Adrenal gland (tissue), 5 donors: ENCODE measurements around the gene DUOXA2.

ENCODE experiments used
- CTCF ChIP-seq, 6 experiments: fragments of 450-650 bp in 4 of 6; fragments of 200-600 bp in 2 of 6; sonication (generic) in 1 of 6; IDR thresholded peaks; 1 replicate in 5 of 6; 2 replicates in 1 of 6; pipeline versions ENCODE4 v1.5.1 to v1.8.0; 2016 to 2021; ENCODE audit warnings: antibody characterized with exemption in 6 of 6, mild to moderate bottlenecking in 2 of 6, moderate library complexity in 1 of 6
- POLR2A ChIP-seq, 2 donors: fragments of 450-650 bp; IDR thresholded peaks; one replicate each; pipeline ENCODE4 v1.6.1; 2017; ENCODE audit warnings: antibody characterized with exemption in 2 of 2, mild to moderate bottlenecking in 2 of 2, moderate library complexity in 1 of 2
- donor health status: DM: no; HTN: no; CAD: no.

DNA sequence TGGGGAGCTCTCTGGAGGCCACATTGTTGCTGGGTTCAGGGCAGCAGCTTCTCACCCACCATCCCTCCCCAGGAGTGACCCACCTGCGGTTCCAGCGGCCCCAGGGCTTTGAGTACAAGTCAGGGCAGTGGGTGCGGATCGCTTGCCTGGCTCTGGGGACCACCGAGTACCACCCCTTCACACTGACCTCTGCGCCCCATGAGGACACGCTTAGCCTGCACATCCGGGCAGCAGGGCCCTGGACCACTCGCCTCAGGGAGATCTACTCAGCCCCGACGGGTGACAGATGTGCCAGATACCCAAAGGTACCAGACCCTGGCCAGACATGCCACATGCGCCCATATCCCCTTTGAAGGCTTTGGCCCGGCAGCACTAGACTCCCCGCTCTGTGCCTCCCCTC, 47.5 kb downstream of the DUOXA2 start:
- TF ChIP-seq CTCF (IDR thresholded peaks at IDR 0.05) = no peak
- no peak for TF ChIP-seq POLR2A (IDR thresholded peaks at IDR 0.05)
